Activated CD4-positive, alpha-beta memory T cell treated with anti-CD3 and anti-CD28 coated beads, Interleukin-2, amount 10 ng/mL, durations not matched to agents 7 days and 5 days (primary cell): ENCODE results near the gene ATL3. TPM values are rescaled to one million over a fixed set of nuclear protein-coding genes. Genes with fewer than 3 reads are reported as not detected.
A peak's percentile ranks its signal among the peaks of the same experiment; 100 is the strongest.

Experiments
- CTCF ChIA-PET: fragments of 350-600 bp; sonication (Branson Sonifier 250); formaldehyde crosslinking; loops from one replicate; lab custom pipeline; 2021; ENCODE audit warnings: antibody characterized with exemption, inconsistent platforms; lab: Charles Lee
- POLR2A ChIA-PET: fragments of 350-600 bp; sonication (Branson Sonifier 250); formaldehyde crosslinking; loops from one replicate; lab custom pipeline; 2021; ENCODE audit warnings: antibody characterized with exemption; lab: Charles Lee
- DNase-seq: peaks from one replicate; pipeline ENCODE4 v3.0.0-alpha.2; 2020
- H3K27ac Mint-ChIP-seq: one replicate; pipeline ENCODE4 v1.8.0; 2021; ENCODE audit warnings: mild to moderate bottlenecking, mixed read lengths
- H3K27me3 Mint-ChIP-seq: one replicate; pipeline ENCODE4 v1.8.0; 2021; ENCODE audit warnings: mixed read lengths
- H3K36me3 Mint-ChIP-seq: one replicate; pipeline ENCODE4 v1.8.0; 2021; ENCODE audit warnings: low read depth, mixed read lengths
- H3K4me1 Mint-ChIP-seq: one replicate; pipeline ENCODE4 v1.8.0; 2021; ENCODE audit warnings: mixed read lengths
- H3K4me3 Mint-ChIP-seq: one replicate; pipeline ENCODE4 v1.8.0; 2021; ENCODE audit warnings: mild to moderate bottlenecking, mixed read lengths
- H3K9me3 Mint-ChIP-seq: one replicate; pipeline ENCODE4 v1.8.0; 2021; ENCODE audit warnings: mixed read lengths
- total RNA-seq, 2 experiments: library from RNA; stranded (reverse); gene quantifications; one replicate each; pipeline ENCODE4 v1.2.3, GENCODE V29; 2021

Gene ATL3, protein sequence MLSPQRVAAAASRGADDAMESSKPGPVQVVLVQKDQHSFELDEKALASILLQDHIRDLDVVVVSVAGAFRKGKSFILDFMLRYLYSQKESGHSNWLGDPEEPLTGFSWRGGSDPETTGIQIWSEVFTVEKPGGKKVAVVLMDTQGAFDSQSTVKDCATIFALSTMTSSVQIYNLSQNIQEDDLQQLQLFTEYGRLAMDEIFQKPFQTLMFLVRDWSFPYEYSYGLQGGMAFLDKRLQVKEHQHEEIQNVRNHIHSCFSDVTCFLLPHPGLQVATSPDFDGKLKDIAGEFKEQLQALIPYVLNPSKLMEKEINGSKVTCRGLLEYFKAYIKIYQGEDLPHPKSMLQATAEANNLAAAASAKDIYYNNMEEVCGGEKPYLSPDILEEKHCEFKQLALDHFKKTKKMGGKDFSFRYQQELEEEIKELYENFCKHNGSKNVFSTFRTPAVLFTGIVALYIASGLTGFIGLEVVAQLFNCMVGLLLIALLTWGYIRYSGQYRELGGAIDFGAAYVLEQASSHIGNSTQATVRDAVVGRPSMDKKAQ
- total RNA-seq: 10 to 100 TPM; 33.0 to 33.2 TPM

DNA sequence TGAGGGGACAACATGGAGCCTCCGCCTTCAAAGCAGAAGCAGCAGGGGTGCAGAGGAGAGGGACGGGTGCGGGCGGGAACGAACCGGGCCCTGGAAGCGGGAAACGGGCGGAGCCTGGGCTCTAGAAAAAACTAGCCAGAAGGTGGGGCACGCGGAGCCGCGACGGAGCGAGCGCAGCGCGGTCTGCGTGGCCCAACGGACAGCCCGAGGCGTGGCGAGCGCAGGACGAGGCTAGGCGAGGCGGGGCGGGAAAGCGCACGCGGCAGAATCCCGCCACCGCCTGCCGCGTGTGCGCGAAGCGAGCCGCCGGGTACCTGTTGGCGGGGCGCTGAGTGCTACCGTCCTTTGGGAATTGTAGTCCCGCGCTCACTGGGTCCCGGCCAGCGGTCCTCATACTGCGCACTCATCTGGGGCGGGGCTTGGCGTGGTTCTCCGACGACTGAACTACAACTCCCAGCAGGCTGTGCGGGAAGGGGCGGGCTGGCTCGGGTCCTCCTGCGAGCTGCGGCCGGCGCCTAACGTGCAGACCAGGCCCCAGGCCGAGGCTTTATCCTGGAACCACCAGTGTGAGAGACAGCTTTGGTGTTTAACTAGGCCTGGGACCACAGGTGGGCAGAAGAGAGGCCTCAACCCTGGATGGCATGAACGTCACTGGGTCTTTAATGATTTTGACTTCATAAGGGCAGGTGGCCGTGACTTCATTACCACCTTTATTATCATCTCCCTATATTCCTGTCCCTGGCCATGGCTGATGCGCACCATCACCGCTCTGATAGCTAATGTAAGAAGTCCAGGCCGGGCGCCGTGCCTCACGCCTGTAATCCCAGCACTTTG, at the start of gene ATL3:
TSS of gene ATL3 (minus strand) at position 55 of the 834 bp plus-strand sequence. CDS start at position 14, 41 bp downstream.
- ChIA-PET POLR2A (interaction anchor here (0.8 to 3.5 kb wide), 10 partner anchors 9 to 167 kb away, joined by 3 to 54 read pairs (median 3); partner anchors contain the start of genes MARK2 and RTN3), CTCF (interaction anchor here (0.7 to 6.6 kb wide), 7 partner anchors 10 to 191 kb away, joined by 3 to 45 read pairs (median 3); partner anchors contain the start of gene RTN3)
- Mint-ChIP-seq H3K4me3 (peak within 1 kb of the TSS; percentile 80), H3K27ac (peak within 1 kb of the TSS; percentile 75), H3K9me3 (no peaks in the 10 kb centered on the region), H3K4me1 (peaks cover 39% of the 10 kb centered on the region), H3K36me3 (peaks cover 11% of the 10 kb centered on the region), H3K27me3 (no peaks in the 10 kb centered on the region)
- peak; percentile 96 for DNase-seq

DNA sequence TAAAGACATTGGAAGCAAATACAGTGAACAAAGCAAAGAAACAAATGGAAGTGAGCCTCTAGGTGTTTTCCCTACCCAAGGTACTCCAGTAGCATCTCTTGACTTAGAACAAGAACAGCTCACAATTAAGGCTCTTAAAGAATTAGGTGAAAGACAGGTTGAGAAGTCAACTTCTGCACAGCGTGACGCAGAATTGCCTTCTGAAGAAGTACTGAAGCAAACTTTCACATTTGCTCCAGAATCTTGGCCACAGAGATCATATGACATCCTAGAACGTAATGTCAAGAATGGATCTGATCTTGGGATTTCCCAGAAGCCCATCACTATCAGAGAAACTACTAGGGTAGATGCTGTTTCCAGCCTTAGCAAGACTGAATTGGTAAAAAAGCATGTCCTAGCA, 49.4 kb upstream of the ATL3 start:
- no peaks in the 10 kb centered on the region for H3K27me3 Mint-ChIP-seq
- DNase-seq: no peak
- ChIA-PET POLR2A (no interaction called here), CTCF (interaction anchor here (2.5 kb wide), 1 partner anchor 18 kb away, joined by 9 read pairs; no protein-coding TSS in a partner anchor)
- no peak overlapping the region for H3K27ac Mint-ChIP-seq
- H3K9me3 Mint-ChIP-seq: no peaks in the 10 kb centered on the region
- H3K4me1 Mint-ChIP-seq: no peaks in the 10 kb centered on the region
- H3K4me3 Mint-ChIP-seq: no peak overlapping the region
- peaks cover 3% of the 10 kb centered on the region for H3K36me3 Mint-ChIP-seq

DNA sequence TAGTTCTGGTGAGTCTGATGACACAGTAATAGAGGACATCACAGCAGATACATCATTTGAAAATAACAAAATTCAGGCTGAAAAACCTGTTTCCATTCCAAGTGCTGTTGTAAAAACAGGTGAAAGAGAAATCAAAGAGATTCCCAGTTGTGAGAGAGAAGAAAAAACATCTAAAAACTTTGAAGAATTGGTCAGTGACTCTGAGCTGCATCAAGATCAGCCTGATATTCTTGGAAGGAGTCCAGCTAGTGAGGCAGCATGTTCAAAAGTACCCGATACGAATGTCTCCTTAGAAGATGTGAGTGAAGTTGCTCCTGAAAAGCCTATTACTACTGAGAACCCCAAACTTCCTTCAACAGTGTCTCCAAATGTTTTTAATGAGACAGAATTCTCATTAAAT, 48.8 kb upstream of the ATL3 start:
- DNase-seq: no peak
- ChIA-PET CTCF (interaction anchor here (2.5 kb wide), 1 partner anchor 18 kb away, joined by 9 read pairs; no protein-coding TSS in a partner anchor), POLR2A (no interaction called here)
- Mint-ChIP-seq H3K4me3 (no peak overlapping the region), H3K36me3 (peaks cover 3% of the 10 kb centered on the region), H3K4me1 (no peaks in the 10 kb centered on the region), H3K27me3 (no peaks in the 10 kb centered on the region), H3K27ac (no peak overlapping the region), H3K9me3 (no peaks in the 10 kb centered on the region)

DNA sequence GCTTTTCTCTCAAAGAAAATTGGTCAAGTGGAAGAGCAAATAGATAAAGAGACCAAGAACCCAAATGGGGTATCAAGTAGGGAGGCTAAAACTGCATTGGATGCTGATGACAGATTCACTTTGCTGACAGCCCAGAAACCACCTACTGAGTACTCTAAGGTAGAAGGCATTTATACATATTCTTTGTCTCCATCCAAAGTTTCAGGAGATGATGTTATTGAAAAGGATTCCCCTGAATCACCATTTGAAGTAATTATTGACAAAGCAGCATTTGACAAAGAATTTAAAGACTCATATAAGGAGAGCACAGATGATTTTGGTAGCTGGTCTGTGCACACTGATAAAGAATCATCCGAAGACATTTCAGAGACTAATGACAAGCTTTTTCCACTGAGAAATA, 47.8 kb upstream of the ATL3 start:
- no peak for DNase-seq
- no peaks in the 10 kb centered on the region for H3K27me3 Mint-ChIP-seq
- H3K27ac Mint-ChIP-seq: no peak overlapping the region
- ChIA-PET POLR2A (no interaction called here), CTCF (interaction anchor here (1.2 to 2.5 kb wide), 2 partner anchors 19 to 24 kb away, joined by 4 to 9 read pairs; no protein-coding TSS in a partner anchor)
- no peaks in the 10 kb centered on the region for H3K4me1 Mint-ChIP-seq
- no peak overlapping the region for H3K4me3 Mint-ChIP-seq
- H3K36me3 Mint-ChIP-seq: peaks cover 3% of the 10 kb centered on the region
- H3K9me3 Mint-ChIP-seq: no peaks in the 10 kb centered on the region

DNA sequence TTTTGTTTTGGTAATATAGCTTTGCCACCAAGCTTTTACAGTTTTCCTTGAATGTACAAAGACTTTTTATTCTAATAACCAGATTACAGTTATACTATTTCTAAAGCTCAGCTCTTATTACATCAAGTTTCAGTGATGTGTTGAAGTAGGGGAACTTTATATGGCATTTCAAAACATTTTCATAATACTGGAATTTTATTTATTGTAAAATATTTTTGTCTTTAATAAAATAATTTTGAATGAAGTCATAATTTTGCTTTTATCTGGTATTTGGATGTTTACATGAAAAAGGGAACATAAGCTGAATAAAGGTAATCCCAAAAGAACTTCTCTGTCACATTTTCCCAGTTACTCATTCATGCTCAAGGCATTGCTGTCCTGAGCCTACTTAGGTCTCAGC, 44.9 kb upstream of the ATL3 start:
- CTCF ChIA-PET: interaction anchor here (1.2 kb wide), 1 partner anchor 22 kb away, joined by 6 read pairs; no protein-coding TSS in a partner anchor
- Mint-ChIP-seq H3K27ac (no peak overlapping the region), H3K9me3 (no peaks in the 10 kb centered on the region), H3K4me1 (peaks cover 2% of the 10 kb centered on the region), H3K27me3 (no peaks in the 10 kb centered on the region), H3K36me3 (peaks cover 3% of the 10 kb centered on the region), H3K4me3 (no peak overlapping the region)
- POLR2A ChIA-PET: no interaction called here
- DNase-seq: no peak

DNA sequence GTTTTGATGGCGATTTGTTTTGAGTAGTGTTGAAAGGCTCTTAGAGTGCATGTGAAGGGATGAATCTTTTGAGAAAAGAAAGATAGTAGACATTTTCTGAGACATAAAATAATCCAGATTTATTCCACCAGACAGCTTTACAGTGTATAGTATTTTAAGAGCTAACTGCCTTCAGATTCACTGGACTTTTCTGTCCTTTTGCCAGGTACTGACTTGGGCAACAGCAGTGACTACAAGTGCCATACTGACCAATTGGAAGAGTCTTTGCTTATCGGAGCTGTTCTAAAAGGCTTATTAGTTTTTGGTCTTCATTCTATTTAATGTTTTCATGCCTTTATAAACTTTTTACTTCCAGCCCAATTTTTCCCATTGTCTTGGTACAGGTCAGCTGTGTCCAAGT, 42.6 kb upstream of the ATL3 start:
- no peak overlapping the region for H3K4me3 Mint-ChIP-seq
- H3K36me3 Mint-ChIP-seq: peaks cover 1% of the 10 kb centered on the region
- H3K9me3 Mint-ChIP-seq: no peaks in the 10 kb centered on the region
- no peak overlapping the region for H3K27ac Mint-ChIP-seq
- DNase-seq: no peak
- H3K27me3 Mint-ChIP-seq: no peaks in the 10 kb centered on the region
- peaks cover 2% of the 10 kb centered on the region for H3K4me1 Mint-ChIP-seq
- ChIA-PET CTCF (interaction anchor here (1.0 to 1.3 kb wide), 2 partner anchors 24 to 26 kb away, joined by 3 to 5 read pairs; no protein-coding TSS in a partner anchor), POLR2A (no interaction called here)

DNA sequence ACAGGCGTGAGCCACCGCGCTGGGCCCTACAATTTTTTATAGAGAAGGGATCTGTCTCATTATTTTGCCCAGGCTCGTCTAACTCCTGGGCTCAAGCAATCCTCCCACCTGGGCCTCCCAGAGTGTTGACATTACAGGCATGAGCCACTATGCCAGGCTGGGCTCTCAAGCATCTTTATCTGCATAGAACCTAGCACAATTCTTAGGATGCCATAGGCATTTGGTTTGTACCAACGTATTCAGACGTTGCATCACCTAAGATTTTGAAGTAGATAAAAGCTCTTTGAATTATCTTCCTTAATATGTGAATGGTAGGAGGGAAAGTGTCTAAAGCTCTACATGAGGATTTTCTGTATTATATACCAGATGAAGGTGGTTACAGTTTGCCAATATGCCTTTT, 40.7 kb upstream of the ATL3 start:
- ChIA-PET CTCF (no interaction called here), POLR2A (interaction anchor here (1.2 kb wide), 1 partner anchor 23 kb away, joined by 3 read pairs; no protein-coding TSS in a partner anchor)
- no peaks in the 10 kb centered on the region for H3K9me3 Mint-ChIP-seq
- H3K36me3 Mint-ChIP-seq: no peaks in the 10 kb centered on the region
- no peaks in the 10 kb centered on the region for H3K27me3 Mint-ChIP-seq
- no peak overlapping the region for H3K4me3 Mint-ChIP-seq
- peaks cover 2% of the 10 kb centered on the region for H3K4me1 Mint-ChIP-seq
- no peak for DNase-seq
- H3K27ac Mint-ChIP-seq: no peak overlapping the region

DNA sequence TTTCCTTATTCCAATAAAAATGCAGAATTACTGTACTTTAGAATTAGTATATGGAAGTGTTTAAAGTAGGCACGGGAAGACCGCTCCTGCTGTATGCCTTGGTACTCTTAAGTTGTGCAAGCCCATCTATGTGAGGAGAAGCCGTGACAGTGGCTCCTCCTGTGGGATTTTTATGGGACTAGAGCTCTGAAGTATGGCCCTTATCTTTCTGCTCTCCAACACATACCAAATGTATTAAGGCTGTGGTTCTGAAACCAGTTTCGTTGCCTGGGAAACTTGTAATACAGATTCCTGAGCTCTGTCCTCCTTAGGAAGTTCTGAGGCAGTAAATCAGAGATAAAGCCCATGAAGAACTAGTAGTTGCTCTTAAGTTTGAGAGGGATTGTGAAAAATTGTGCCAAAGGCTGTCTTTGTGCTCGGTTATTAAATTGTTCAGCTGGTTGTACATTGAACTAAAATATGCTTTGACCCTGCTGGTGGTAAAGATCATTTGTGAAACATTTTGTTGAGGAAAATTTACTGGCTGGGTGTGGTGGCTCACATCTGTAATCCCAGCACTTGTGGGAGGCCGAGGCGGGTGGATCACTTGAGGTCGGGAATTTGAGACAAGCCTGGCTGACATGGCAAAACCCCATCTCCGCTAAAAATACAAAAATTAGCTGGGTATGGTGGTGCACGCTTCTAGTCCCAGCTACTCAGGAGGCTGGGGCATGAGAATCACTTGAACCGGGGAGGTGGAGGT, 39.5 kb upstream of the ATL3 start:
- CTCF ChIA-PET: no interaction called here
- Mint-ChIP-seq H3K9me3 (no peaks in the 10 kb centered on the region), H3K36me3 (no peaks in the 10 kb centered on the region), H3K4me1 (peaks cover 2% of the 10 kb centered on the region), H3K27me3 (no peaks in the 10 kb centered on the region), H3K27ac (no peak overlapping the region), H3K4me3 (no peak overlapping the region)
- POLR2A ChIA-PET: interaction anchor here (1.4 kb wide), 1 partner anchor 29 kb away, joined by 3 read pairs; the partner anchor contains the start of gene RTN3
- DNase-seq: no peak

DNA sequence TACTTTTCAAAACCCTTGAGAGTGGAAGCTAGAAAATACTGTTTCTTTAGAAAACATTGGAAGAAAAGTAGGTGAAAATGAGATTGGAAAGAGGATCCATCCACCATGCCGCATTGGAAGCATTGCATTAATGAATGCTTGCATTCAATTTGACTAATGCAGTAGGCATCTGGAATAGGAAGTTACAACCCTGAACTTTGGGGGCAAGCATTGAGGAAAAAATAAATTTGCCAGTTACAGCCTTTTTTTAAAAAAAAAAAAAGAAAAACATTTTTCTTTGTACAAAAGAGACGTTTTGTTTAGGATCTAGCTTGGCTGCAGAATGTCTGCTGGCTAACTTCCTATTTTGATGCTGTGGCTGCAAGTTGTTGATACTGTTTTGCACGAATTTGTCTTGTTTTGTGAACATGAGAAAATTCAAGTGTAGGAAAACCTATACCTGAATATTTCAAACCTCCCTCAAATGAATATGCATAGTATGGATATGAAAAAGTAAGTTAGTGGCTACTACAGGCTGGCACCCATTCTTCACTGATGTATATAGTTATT, 38.2 kb upstream of the ATL3 start:
- DNase-seq: no peak
- H3K27me3 Mint-ChIP-seq: no peaks in the 10 kb centered on the region
- no peak overlapping the region for H3K4me3 Mint-ChIP-seq
- H3K27ac Mint-ChIP-seq: no peak overlapping the region
- ChIA-PET POLR2A (no interaction called here), CTCF (no interaction called here)
- peaks cover 2% of the 10 kb centered on the region for H3K4me1 Mint-ChIP-seq
- H3K9me3 Mint-ChIP-seq: no peaks in the 10 kb centered on the region
- H3K36me3 Mint-ChIP-seq: no peaks in the 10 kb centered on the region

DNA sequence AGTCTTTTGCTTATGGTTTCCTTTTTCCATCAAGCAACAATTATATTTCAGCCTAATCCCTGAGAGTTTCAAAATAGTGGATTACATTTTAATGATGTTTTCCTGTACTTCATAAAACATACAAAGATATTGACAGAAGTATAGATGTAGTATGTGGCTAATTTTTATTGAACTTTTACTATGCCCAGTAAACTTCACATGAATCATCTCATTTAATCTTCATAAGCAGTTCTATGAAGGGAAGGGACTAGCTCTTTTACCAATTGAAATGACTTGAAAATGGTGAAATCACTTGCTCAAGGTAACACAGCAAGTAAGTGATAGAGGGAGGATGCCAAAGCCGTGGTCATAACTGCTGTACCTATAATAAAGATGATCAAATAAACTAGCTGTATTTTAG, 37.6 kb upstream of the ATL3 start:
- Mint-ChIP-seq H3K27ac (no peak overlapping the region), H3K4me3 (no peak overlapping the region), H3K36me3 (no peaks in the 10 kb centered on the region), H3K4me1 (peaks cover 2% of the 10 kb centered on the region), H3K9me3 (no peaks in the 10 kb centered on the region), H3K27me3 (no peaks in the 10 kb centered on the region)
- CTCF ChIA-PET: no interaction called here
- DNase-seq: no peak
- POLR2A ChIA-PET: no interaction called here

DNA sequence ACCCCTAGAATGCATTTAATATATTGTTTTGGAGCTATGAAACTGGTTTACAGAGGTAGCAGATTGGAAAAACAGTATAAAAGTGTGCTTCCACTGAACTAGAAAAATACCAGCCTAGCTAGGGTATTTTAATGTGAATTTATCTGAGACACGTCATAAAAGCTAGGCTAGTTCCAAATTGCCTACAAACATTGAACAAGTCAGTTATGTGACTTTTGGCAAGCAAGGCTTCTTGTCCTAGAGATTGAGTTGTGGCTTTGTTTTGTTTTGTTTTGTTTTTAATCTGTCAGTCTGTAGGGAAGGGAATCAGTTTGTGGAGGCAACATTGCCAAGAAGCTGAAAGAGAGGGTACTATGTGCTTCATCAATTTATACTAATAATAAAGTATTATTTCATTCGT, 34.4 kb upstream of the ATL3 start:
- peaks cover 5% of the 10 kb centered on the region for H3K36me3 Mint-ChIP-seq
- no peak overlapping the region for H3K4me3 Mint-ChIP-seq
- H3K9me3 Mint-ChIP-seq: no peaks in the 10 kb centered on the region
- no peaks in the 10 kb centered on the region for H3K4me1 Mint-ChIP-seq
- ChIA-PET CTCF (no interaction called here), POLR2A (no interaction called here)
- DNase-seq: no peak
- no peaks in the 10 kb centered on the region for H3K27me3 Mint-ChIP-seq
- no peak overlapping the region for H3K27ac Mint-ChIP-seq

DNA sequence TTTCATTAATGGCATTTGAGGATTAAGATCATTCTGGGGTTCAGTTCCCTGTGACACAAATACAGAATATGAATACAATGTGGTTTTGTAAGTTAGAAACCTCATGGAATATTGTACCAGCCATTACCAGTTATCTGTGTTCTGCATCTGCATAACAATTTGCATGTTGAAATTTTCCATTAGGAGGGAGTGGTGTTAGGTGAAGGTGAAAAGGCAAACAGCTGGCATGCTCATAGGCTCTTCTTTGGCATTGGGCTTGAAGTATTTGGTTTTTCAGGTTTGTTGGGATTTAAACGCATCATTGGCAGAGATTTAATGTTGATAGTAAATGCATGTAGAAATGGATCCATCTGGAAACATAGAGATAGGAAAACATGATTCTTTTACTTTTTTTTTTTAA, 28.7 kb upstream of the ATL3 start:
- Mint-ChIP-seq H3K9me3 (no peaks in the 10 kb centered on the region), H3K4me1 (peaks cover 2% of the 10 kb centered on the region), H3K36me3 (peaks cover 9% of the 10 kb centered on the region), H3K27me3 (no peaks in the 10 kb centered on the region), H3K4me3 (no peak overlapping the region), H3K27ac (no peak overlapping the region)
- POLR2A ChIA-PET: no interaction called here
- no peak for DNase-seq
- CTCF ChIA-PET: interaction anchor here (0.7 kb wide), 1 partner anchor 42 kb away, joined by 3 read pairs; no protein-coding TSS in a partner anchor
